ENCODE data around the gene COL12A1. TPM values are rescaled to one million over a fixed set of nuclear protein-coding genes. Genes with fewer than 3 reads are reported as not detected.

COL12A1 gene
- polyA plus RNA-seq, 1 donor (not counting 4 experiments of a cell fraction or from before 2014, with no cell fraction given) = 96.9 TPM

- H3K36me3 ChIP-seq (ENCODE audit: control insufficient read depth in 2 of 2, extremely low read depth in 1 of 2, insufficient read depth in 2 of 2, low read length in 2 of 2) = no peaks in the 10 kb centered on the region
- dilution Hi-C loops (cut with MboI; ENCODE audit: extremely low pct_ligation_motif_present, low sequenced_read_pairs) = no loop called here
- H2AFZ ChIP-seq (ENCODE audit: control insufficient read depth, low read length) = no peak overlapping the region
- no peaks in the 10 kb centered on the region for H3K9me1 ChIP-seq (ENCODE audit: control insufficient read depth, extremely low read depth, insufficient read depth, low read length)
- no peak overlapping the region for H3K4me2 ChIP-seq (ENCODE audit: control insufficient read depth, extremely low read depth, insufficient read depth, low read depth, low read length)
- H3K9me3 ChIP-seq (ENCODE audit: control insufficient read depth, low read depth, low read length) = no peaks in the 10 kb centered on the region
- H3K27me3 ChIP-seq (ENCODE audit: control insufficient read depth, extremely low read depth, insufficient read depth, low read length) = no peaks in the 10 kb centered on the region
- FAIRE-seq = no peak
- TF ChIP-seq EZH2 (IDR thresholded peaks at IDR 0.05; ENCODE audit: low read length) (no peak), CTCF (optimal IDR thresholded peaks at IDR 0.05 in 1 of 3, IDR thresholded peaks at IDR 0.05 in 1 of 3, conservative IDR thresholded peaks at IDR 0.05 in 1 of 3; ENCODE audit: extremely low read depth in 1 of 3, insufficient read depth in 2 of 3, low read length in 3 of 3) (no peak)
- no peaks in the 10 kb centered on the region for H3K79me2 ChIP-seq (ENCODE audit: control insufficient read depth, insufficient read depth, low read length)
- no peak overlapping the region for H3K27ac ChIP-seq (ENCODE audit: control insufficient read depth, insufficient read depth, low read length)
- H3K9ac ChIP-seq (ENCODE audit: control insufficient read depth, extremely low read depth, insufficient read depth, low read length) = no peak overlapping the region
- no peak overlapping the region for H3K4me3 ChIP-seq (ENCODE audit: control insufficient read depth in 2 of 3, extremely low read depth in 1 of 3, insufficient read depth in 2 of 3, low read depth in 1 of 3, low read length in 3 of 3)
- H4K20me1 ChIP-seq (ENCODE audit: control insufficient read depth, extremely low read depth, insufficient read depth, low read length) = no peaks in the 10 kb centered on the region
- DNase-seq (ENCODE audit: low read depth, low spot score) = no peak
- no peaks in the 10 kb centered on the region for H3K4me1 ChIP-seq (ENCODE audit: control insufficient read depth, extremely low read depth, insufficient read depth, low read length)
Measured at GRCh38 chr6:75049308-75049707, 156.5 kb downstream of the COL12A1 start.

GRCh38 chr6:75044846-75045245, 161.0 kb downstream of the COL12A1 start:
- Histone ChIP-seq H3K4me1 (ENCODE audit: control insufficient read depth, extremely low read depth, insufficient read depth, low read length) (no peaks in the 10 kb centered on the region), H3K9ac (ENCODE audit: control insufficient read depth, extremely low read depth, insufficient read depth, low read length) (no peak overlapping the region), H3K9me1 (ENCODE audit: control insufficient read depth, extremely low read depth, insufficient read depth, low read length) (no peaks in the 10 kb centered on the region), H3K4me2 (ENCODE audit: control insufficient read depth, extremely low read depth, insufficient read depth, low read depth, low read length) (no peak overlapping the region), H4K20me1 (ENCODE audit: control insufficient read depth, extremely low read depth, insufficient read depth, low read length) (no peaks in the 10 kb centered on the region), H2AFZ (ENCODE audit: control insufficient read depth, low read length) (no peak overlapping the region), H3K27ac (ENCODE audit: control insufficient read depth, insufficient read depth, low read length) (no peak overlapping the region), H3K9me3 (ENCODE audit: control insufficient read depth, low read depth, low read length) (no peaks in the 10 kb centered on the region), H3K79me2 (ENCODE audit: control insufficient read depth, insufficient read depth, low read length) (no peaks in the 10 kb centered on the region), H3K27me3 (ENCODE audit: control insufficient read depth, extremely low read depth, insufficient read depth, low read length) (no peaks in the 10 kb centered on the region), H3K36me3 (ENCODE audit: control insufficient read depth in 2 of 2, extremely low read depth in 1 of 2, insufficient read depth in 2 of 2, low read length in 2 of 2) (no peaks in the 10 kb centered on the region), H3K4me3 (ENCODE audit: control insufficient read depth in 2 of 3, extremely low read depth in 1 of 3, insufficient read depth in 2 of 3, low read depth in 1 of 3, low read length in 3 of 3) (no peak overlapping the region)
- dilution Hi-C loops (cut with MboI; ENCODE audit: extremely low pct_ligation_motif_present, low sequenced_read_pairs) = no loop called here
- no peak for FAIRE-seq
- DNase-seq (ENCODE audit: low read depth, low spot score) = no peak
- TF ChIP-seq CTCF (optimal IDR thresholded peaks at IDR 0.05 in 1 of 3, IDR thresholded peaks at IDR 0.05 in 1 of 3, conservative IDR thresholded peaks at IDR 0.05 in 1 of 3; ENCODE audit: extremely low read depth in 1 of 3, insufficient read depth in 2 of 3, low read length in 3 of 3) (no peak), EZH2 (IDR thresholded peaks at IDR 0.05; ENCODE audit: low read length) (no peak)

Data from keratinocyte (primary cell).